Placental epithelial cell (primary cell): Measurements from ENCODE around the gene TOPORS. TPM values are rescaled to one million over a fixed set of nuclear protein-coding genes. Genes with fewer than 3 reads are reported as not detected.

Source experiments
- total RNA-seq: library from RNA; depleted of rRNA; stranded (reverse); fragments of >200 nt; gene quantifications from 2 replicates; pipeline ENCODE4 v1.2.3, GENCODE V29; 2012

TOPORS gene
- total RNA-seq, result 21.2 and 25.1 TPM in 2 replicates

GRCh38 chr9:32552172-32552872, at the start of gene TOPORS, which contains the start of gene SMIM27:
Gene TOPORS, minus strand, starts transcription at chr9:32552586. Its CDS starts 150 bp downstream, at chr9:32552436.
Gene SMIM27, plus strand, starts transcription at chr9:32552327. Its CDS starts 108 bp downstream, at chr9:32552435.

GRCh38 chr9:32572900-32573523, 20.6 kb upstream of the TOPORS start, which contains the start of gene NDUFB6:
Gene NDUFB6, minus strand, starts transcription at chr9:32573159. Its CDS starts 99 bp downstream, at chr9:32573060.

GRCh38 chr9:32526041-32526706, 26.2 kb downstream of the TOPORS start, which contains the start of gene RIGI:
Gene RIGI, minus strand, starts transcription at chr9:32526196. Its CDS starts 30 bp downstream, at chr9:32526166.

Other genes starting within 250 kb of the TOPORS start
- gene ACO1, start 167.9 kb downstream of the TOPORS start, total RNA-seq, result 24.3 and 38.7 TPM in 2 replicates
- 1.5 and 2.4 TPM in 2 replicates for gene RIGI, start 26.4 kb downstream of the TOPORS start, total RNA-seq
- gene SMIM27, start 259 bp downstream of the TOPORS start, total RNA-seq, result 2.7 and 5.9 TPM in 2 replicates
- gene NDUFB6, start 20.6 kb upstream of the TOPORS start, total RNA-seq, result 13.0 and 48.9 TPM in 2 replicates
- gene TAF1L, start 83.1 kb upstream of the TOPORS start, total RNA-seq, result not detected in 2 replicates
- not detected in 2 replicates for gene TMEM215, start 231.0 kb upstream of the TOPORS start, total RNA-seq